Measurements from ENCODE around the gene GALNT2.

The GALNT2 gene

DNA sequence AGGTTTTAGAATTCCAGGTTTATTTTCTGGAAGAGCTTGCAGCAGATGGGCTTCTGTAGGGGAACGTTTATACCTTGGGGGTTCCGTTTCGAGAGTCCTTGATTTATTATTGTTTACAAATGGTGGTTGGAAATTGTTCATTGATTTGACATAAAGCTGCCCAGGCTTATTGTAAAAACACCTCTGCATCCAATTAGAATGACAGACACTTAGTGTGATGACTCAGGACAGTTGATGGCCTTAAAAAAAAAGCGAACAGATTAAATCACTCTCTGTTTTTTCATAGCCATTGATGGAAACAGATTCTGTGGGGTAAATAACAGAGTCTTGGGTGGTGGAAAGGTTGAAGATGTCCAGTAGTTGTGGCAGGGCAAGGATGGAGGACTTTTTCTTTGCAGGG is 35.4 kb downstream of the GALNT2 start:
- TF ChIP-seq, protein P1, sequence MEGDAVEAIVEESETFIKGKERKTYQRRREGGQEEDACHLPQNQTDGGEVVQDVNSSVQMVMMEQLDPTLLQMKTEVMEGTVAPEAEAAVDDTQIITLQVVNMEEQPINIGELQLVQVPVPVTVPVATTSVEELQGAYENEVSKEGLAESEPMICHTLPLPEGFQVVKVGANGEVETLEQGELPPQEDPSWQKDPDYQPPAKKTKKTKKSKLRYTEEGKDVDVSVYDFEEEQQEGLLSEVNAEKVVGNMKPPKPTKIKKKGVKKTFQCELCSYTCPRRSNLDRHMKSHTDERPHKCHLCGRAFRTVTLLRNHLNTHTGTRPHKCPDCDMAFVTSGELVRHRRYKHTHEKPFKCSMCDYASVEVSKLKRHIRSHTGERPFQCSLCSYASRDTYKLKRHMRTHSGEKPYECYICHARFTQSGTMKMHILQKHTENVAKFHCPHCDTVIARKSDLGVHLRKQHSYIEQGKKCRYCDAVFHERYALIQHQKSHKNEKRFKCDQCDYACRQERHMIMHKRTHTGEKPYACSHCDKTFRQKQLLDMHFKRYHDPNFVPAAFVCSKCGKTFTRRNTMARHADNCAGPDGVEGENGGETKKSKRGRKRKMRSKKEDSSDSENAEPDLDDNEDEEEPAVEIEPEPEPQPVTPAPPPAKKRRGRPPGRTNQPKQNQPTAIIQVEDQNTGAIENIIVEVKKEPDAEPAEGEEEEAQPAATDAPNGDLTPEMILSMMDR (conservative IDR thresholded peaks at IDR 0.05): no peak
- H3K27ac ChIP-seq: no peak overlapping the region

DNA sequence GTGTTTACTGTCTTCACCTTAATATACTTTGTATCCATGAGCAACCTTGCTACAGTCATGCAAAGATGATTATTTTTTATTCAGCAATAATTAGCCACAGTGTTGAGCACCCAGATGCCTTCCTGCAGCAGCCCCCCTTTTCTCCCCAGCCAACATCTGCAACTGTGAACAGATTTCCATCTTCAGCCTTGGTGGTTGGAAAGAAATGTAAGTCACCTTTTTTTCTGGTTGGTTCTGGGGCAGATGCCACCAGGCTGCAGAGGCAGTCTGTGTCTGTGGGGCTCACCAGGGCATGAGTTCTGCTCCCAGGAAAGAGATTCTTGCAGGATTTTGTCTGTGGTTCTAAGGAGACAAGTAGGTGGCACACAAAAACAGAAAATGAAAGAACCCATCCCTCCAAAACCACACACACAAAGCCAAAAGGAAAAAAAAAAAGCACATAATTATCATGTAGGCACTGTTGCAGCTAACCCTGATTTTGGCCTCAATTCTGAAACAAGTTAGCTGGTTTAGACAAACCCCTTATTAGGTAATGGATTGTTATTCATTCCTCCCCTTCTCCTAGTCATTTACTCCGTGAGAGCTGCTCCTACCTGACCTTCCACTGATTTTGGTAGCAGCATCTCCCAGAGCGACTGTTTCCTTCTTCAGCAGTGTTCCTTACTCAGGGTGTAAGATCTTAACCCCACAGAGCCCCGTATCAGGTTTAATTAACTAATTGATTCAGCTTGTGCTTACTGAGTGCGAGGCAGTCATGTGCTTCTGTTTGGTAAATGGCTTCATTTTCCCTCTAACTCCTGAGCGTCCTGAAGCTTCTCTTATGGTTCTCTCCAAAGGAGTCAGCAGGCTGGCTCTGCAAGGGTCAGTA is 36.5 kb downstream of the GALNT2 start:
- H3K27ac ChIP-seq: peak overlapping the region; percentile 57

DNA sequence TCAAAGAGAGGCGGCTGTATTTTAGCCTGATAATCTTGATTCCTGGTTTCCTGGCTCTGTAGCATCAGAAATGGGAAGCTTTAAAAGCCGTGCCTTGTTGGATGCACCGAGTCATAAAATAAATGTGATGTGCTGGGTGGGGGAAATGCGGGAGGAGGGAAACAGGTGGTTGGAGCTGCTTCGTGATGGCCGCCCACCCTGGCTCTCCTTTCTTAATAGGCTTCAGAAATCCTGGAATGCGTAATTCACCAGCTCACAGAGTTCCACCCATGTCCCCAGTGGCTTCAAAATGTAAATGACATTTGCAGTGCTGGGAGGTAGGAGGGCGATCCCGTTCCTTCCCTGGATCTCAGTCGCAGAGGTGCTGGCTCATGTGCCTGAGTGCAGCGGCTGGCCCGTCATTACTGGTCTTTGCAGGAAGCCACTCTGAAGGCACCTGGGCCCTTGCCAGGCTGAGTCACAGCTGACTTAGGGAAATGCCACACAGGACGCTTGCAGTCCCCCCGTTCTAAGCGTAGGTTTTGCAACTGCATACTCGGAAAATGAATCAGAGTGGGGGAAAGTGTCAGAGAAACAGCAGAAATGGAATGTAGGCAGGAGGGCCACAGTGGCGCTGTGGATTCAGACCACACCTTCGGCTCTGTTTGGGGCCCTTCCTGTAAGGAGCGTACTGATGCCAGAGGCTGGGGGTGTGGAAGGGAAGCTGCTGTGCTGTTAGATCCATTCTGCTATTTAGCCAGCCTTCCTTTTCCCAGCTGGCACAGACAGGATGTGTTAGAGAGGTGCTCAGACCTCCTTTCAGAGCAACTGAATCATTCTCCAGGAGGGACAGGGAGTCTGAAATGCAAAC is 37.6 kb downstream of the GALNT2 start:
- TF ChIP-seq, protein P1 (conservative IDR thresholded peaks at IDR 0.05): peak; percentile 14; the same call in 1 of the 2 replicates

More for the DNA sequence above, 36.5 kb downstream of the GALNT2 start:
- TF ChIP-seq, protein P1 (conservative IDR thresholded peaks at IDR 0.05): no peak

DNA sequence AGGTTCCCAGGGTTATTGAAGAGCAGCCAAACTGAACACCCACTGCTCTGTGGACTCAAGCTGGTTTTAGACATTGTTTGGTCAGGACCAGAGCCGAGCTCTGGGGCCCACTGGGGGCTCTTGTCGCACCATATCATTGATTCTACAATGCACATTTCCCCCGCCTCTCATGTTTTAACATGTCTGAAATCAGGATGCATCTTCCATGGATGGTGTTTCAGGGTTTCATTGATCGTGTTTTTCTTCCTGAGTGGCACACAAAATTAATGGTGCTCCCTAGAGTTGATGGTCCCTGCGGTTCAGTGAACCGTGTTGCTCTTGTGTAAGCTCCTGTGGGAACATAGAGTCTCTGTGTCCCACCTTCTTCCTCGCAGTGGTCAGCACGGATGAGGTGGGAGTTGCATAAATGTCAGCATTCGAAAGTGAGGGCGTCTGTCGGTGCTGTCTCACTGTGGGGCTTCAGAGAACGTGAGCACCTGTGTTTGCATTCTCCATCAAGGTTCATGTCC is 38.3 kb downstream of the GALNT2 start:
- TF ChIP-seq, protein P1 (conservative IDR thresholded peaks at IDR 0.05): no peak

More for the DNA sequence above, 37.6 kb downstream of the GALNT2 start:
- peak overlapping the region; percentile 57 for H3K27ac ChIP-seq

DNA sequence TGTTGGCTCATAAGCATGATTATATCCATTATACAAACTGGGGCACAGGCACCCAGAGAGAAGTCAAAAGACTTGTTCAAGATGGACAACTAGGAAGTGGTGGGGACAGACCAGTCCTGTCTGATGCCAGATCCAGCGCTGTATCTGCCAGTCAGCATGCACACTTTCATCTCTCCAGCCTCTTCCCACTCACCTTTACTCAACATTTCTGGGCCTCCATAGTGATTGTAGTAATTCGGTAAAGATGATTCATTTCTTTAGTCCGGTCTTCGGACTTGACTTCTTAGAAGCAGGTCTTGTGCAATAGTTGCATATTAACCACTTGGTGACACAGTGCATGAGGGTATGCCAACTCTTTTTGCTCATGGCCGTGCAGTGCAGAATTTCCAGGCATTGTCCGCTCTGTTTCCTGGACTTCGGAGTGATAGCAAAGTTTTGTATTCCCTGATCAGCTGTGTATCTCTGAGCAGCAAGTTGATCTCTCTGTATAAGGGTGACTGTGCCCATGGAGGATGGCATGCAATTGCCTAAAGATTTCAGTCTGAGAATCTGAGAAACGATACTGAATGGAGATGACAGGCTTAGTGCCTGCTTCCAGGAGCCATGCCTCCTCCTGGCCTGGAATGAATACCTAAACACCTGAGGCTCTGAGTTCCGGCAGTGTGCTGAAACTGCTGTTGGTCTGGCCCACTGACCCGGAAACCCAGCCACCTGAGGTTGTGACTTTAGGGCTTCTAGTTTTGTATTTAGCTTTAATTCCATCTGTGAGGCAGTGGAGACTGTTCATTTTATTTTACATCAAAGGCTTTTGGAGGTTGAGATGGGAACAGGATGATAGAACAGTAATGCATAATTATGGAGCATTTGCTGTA is 39.0 kb downstream of the GALNT2 start:
- TF ChIP-seq, protein P1 (conservative IDR thresholded peaks at IDR 0.05): no peak
- H3K27ac ChIP-seq: no peak overlapping the region

More for the DNA sequence above, 38.3 kb downstream of the GALNT2 start:
- peak overlapping the region; percentile 57 for H3K27ac ChIP-seq

DNA sequence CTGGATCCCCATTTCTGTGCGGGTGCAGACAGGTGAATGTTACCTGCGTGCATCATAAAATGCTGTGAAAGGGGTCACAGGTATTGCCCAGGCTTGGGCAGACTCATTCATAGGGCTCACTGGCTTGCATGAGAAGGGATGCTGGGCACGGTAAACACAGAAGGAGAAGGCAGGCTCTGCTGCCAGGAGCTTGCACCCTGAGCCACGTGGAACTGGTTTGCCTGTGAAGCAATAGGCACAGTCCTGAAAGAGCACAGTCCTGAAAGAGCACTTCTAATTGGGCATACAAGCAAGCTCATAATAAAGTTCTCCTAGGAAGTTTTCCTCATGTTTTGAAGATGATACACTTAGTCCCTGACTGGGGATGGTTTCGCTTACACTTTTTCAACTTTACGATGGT is 40.9 kb downstream of the GALNT2 start:
- H3K27ac ChIP-seq: no peak overlapping the region

More for the DNA sequence above, 40.9 kb downstream of the GALNT2 start:
- TF ChIP-seq, protein P1 (conservative IDR thresholded peaks at IDR 0.05): no peak
